Nephron progenitor cell (in vitro differentiated cells): Measurements from ENCODE around the gene C14orf119.
A peak's percentile ranks its signal among the peaks of the same experiment; 100 is the strongest.

ENCODE experiments used
- DNase-seq: peaks from one replicate; pipeline ENCODE4 v3.0.0; 2021
- H3K27ac Mint-ChIP-seq: 2 replicates; pipeline ENCODE4 v1.8.0; 2021; ENCODE audit warnings: mild to moderate bottlenecking, moderate library complexity, mixed read lengths
- H3K27me3 Mint-ChIP-seq: 2 replicates; pipeline ENCODE4 v1.8.0; 2021; ENCODE audit warnings: mild to moderate bottlenecking, low read depth, mixed read lengths; ENCODE audit not compliant: poor library complexity
- H3K36me3 Mint-ChIP-seq: 2 replicates; pipeline ENCODE4 v1.8.0; 2021; ENCODE audit warnings: low read depth, mixed read lengths
- H3K4me1 Mint-ChIP-seq: 2 replicates; pipeline ENCODE4 v1.8.0; 2021; ENCODE audit warnings: mixed read lengths
- H3K4me3 Mint-ChIP-seq: 2 replicates; pipeline ENCODE4 v1.8.0; 2021; ENCODE audit warnings: mild to moderate bottlenecking, moderate library complexity, mixed read lengths
- H3K9me3 Mint-ChIP-seq: 2 replicates; pipeline ENCODE4 v1.8.0; 2021; ENCODE audit warnings: mild to moderate bottlenecking, moderate library complexity, mixed read lengths
- CTCF ChIP-seq: fragments of 200-600 bp; sonication (generic); IDR thresholded peaks from 2 replicates; pipeline ENCODE4 v1.5.0; 2021; ENCODE audit warnings: antibody characterized with exemption

Gene C14orf119

GRCh38 chr14:23141706-23142444 is 46.6 kb downstream of the C14orf119 start:
- Mint-ChIP-seq H3K4me3 (no peak overlapping the region), H3K4me1 (peaks cover 35% of the 10 kb centered on the region), H3K36me3 (peaks cover 61% of the 10 kb centered on the region), H3K27ac (no peak overlapping the region), H3K9me3 (no peaks in the 10 kb centered on the region), H3K27me3 (no peaks in the 10 kb centered on the region)
- TF ChIP-seq CTCF: no peak
- DNase-seq: no peak

GRCh38 chr14:23142826-23143225 is 47.5 kb downstream of the C14orf119 start:
- Mint-ChIP-seq H3K27ac (no peak overlapping the region), H3K9me3 (peaks cover 6% of the 10 kb centered on the region), H3K27me3 (no peaks in the 10 kb centered on the region), H3K36me3 (peaks cover 64% of the 10 kb centered on the region), H3K4me1 (peaks cover 39% of the 10 kb centered on the region), H3K4me3 (no peak overlapping the region)
- TF ChIP-seq CTCF: no peak
- no peak for DNase-seq

GRCh38 chr14:23143911-23144310 is 48.6 kb downstream of the C14orf119 start:
- H3K9me3 Mint-ChIP-seq: peaks cover 12% of the 10 kb centered on the region
- H3K4me1 Mint-ChIP-seq: peaks cover 39% of the 10 kb centered on the region
- H3K4me3 Mint-ChIP-seq: no peak overlapping the region
- H3K27me3 Mint-ChIP-seq: no peaks in the 10 kb centered on the region
- TF ChIP-seq CTCF: no peak
- no peak for DNase-seq
- H3K27ac Mint-ChIP-seq: no peak overlapping the region
- peaks cover 68% of the 10 kb centered on the region for H3K36me3 Mint-ChIP-seq

- no peak for DNase-seq
- H3K4me3 Mint-ChIP-seq: no peak overlapping the region
- H3K9me3 Mint-ChIP-seq: peaks cover 16% of the 10 kb centered on the region
- H3K27me3 Mint-ChIP-seq: no peaks in the 10 kb centered on the region
- H3K27ac Mint-ChIP-seq: peak overlapping the region; percentile 93
- no peak for TF ChIP-seq CTCF
- H3K4me1 Mint-ChIP-seq: peaks cover 36% of the 10 kb centered on the region
- H3K36me3 Mint-ChIP-seq: peaks cover 67% of the 10 kb centered on the region
Observed at GRCh38 chr14:23145794-23146350, 50.6 kb downstream of the C14orf119 start.

GRCh38 chr14:23146351-23146910 is 51.1 kb downstream of the C14orf119 start:
- H3K4me1 Mint-ChIP-seq: peaks cover 36% of the 10 kb centered on the region
- peak overlapping the region; percentile 4 for H3K27ac Mint-ChIP-seq
- peaks cover 65% of the 10 kb centered on the region for H3K36me3 Mint-ChIP-seq
- no peak overlapping the region for H3K4me3 Mint-ChIP-seq
- no peak for DNase-seq
- TF ChIP-seq CTCF: no peak
- H3K9me3 Mint-ChIP-seq: peaks cover 16% of the 10 kb centered on the region
- no peaks in the 10 kb centered on the region for H3K27me3 Mint-ChIP-seq

- H3K9me3 Mint-ChIP-seq: peaks cover 16% of the 10 kb centered on the region
- peaks cover 59% of the 10 kb centered on the region for H3K36me3 Mint-ChIP-seq
- peaks cover 36% of the 10 kb centered on the region for H3K4me1 Mint-ChIP-seq
- no peak overlapping the region for H3K4me3 Mint-ChIP-seq
- H3K27ac Mint-ChIP-seq: no peak overlapping the region
- no peak for DNase-seq
- TF ChIP-seq CTCF: no peak
- no peaks in the 10 kb centered on the region for H3K27me3 Mint-ChIP-seq
Observed at GRCh38 chr14:23146980-23147379, 51.7 kb downstream of the C14orf119 start.
